ENCODE results near the gene AP1G2.

DNA sequence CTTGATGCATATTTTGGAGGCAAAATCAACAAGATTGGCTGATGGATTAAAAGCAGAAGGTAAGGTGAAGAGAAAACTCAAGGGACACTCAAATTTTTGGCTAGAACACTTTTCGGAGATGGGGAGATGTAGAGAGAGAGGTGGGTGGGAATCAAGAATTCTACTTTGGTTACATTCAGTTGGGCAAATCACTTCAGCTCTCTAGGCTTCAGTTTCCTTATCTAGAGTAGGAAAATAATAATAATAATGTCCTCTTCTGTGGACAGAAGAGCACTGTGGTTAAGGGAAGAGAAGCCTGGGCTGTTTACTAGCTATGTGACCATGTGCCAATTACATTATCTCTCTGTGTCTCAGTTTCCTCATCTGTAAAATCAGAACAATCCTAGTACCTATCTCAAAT is 45.2 kb upstream of the AP1G2 start:
- TF ChIP-seq, protein P1, sequence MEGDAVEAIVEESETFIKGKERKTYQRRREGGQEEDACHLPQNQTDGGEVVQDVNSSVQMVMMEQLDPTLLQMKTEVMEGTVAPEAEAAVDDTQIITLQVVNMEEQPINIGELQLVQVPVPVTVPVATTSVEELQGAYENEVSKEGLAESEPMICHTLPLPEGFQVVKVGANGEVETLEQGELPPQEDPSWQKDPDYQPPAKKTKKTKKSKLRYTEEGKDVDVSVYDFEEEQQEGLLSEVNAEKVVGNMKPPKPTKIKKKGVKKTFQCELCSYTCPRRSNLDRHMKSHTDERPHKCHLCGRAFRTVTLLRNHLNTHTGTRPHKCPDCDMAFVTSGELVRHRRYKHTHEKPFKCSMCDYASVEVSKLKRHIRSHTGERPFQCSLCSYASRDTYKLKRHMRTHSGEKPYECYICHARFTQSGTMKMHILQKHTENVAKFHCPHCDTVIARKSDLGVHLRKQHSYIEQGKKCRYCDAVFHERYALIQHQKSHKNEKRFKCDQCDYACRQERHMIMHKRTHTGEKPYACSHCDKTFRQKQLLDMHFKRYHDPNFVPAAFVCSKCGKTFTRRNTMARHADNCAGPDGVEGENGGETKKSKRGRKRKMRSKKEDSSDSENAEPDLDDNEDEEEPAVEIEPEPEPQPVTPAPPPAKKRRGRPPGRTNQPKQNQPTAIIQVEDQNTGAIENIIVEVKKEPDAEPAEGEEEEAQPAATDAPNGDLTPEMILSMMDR (optimal IDR thresholded peaks at IDR 0.05 in 1 of 3, IDR thresholded peaks at IDR 0.05 in 1 of 3, conservative IDR thresholded peaks at IDR 0.05 in 1 of 3; ENCODE audit: extremely low read depth in 1 of 3, insufficient read depth in 2 of 3, low read length in 3 of 3), result no peak
- no peak for TF ChIP-seq EZH2 (IDR thresholded peaks at IDR 0.05; ENCODE audit: low read length)

Measured in keratinocyte (primary cell).